ENCODE measurements around the gene SH2B3.

DNA sequence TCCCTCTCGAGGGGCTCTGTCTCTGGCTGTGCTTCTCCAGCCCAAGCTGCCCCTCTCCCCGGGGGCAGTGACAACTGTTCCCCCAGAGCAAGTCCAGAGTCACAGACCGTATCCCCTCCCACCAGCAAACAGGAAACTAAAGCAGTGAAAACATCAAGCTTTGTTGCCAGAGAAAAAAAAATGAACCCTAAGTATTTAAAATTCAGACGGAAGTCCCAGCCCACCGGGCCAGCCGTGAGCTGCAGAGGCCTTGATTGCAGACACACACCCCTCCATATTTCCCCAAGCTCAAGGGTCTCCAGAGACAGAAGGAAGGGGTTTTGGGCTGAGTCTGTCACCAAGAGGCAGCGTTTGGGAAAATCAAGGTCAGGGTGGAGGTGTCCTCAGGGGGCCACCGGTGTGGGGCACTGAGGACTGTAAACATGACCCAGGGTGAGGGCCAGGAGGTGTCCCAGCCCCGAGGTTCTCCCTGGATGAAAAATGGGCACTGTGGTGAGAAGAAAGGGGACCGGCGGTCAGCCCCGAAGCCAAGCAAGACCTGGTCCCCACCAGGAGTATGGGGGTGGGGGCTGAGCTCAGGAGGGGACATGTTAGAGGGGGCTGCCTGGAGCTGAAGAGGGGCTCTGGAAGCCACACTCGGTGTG lies 44.5 kb upstream of the SH2B3 start:
- TF ChIP-seq ZNF384 (IDR thresholded peaks at IDR 0.05) (no peak), FOXA1 (IDR thresholded peaks at IDR 0.05) (no peak), L3MBTL2 (conservative IDR thresholded peaks at IDR 0.05) (no peak), NFRKB (IDR thresholded peaks at IDR 0.05) (no peak), SP1 (IDR thresholded peaks at IDR 0.05) (no peak), SUZ12 (IDR thresholded peaks at IDR 0.05) (no peak), TARDBP (IDR thresholded peaks at IDR 0.05) (no peak), FOXM1 (IDR thresholded peaks at IDR 0.05; ENCODE audit: borderline replicate concordance) (no peak), ELF4 (IDR thresholded peaks at IDR 0.05) (no peak)
- TF ChIP-seq, protein P1, sequence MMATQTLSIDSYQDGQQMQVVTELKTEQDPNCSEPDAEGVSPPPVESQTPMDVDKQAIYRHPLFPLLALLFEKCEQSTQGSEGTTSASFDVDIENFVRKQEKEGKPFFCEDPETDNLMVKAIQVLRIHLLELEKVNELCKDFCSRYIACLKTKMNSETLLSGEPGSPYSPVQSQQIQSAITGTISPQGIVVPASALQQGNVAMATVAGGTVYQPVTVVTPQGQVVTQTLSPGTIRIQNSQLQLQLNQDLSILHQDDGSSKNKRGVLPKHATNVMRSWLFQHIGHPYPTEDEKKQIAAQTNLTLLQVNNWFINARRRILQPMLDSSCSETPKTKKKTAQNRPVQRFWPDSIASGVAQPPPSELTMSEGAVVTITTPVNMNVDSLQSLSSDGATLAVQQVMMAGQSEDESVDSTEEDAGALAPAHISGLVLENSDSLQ (IDR thresholded peaks at IDR 0.05), result no peak

Data from HEK293T (cell line).